Right cardiac atrium (tissue), 5 donors: Measurements from ENCODE around the gene ALDH3A1. TPM values are rescaled to one million over a fixed set of nuclear protein-coding genes. Genes with fewer than 3 reads are reported as not detected.

ENCODE experiments used
- ATAC-seq, 2 donors: fragments of 200-7000 bp; cut with Tn5 transposase; one replicate each; pipeline versions ENCODE4 v1.8.0 to v1.9.1; 2020; ENCODE audit warnings: moderate library complexity in 2 of 2, mild to moderate bottlenecking in 1 of 2
- DNase-seq, 3 donors: peaks; one replicate each; pipeline ENCODE4 v3.0.0-alpha.2; 2020
- H3K27ac ChIP-seq: one replicate; pipeline ENCODE4 v1.5.1; 2013; ENCODE audit warnings: mild to moderate bottlenecking, low read length, control low read depth, moderate library complexity
- H3K27me3 ChIP-seq: one replicate; pipeline ENCODE4 v1.6.1; 2013; ENCODE audit not compliant: control insufficient read depth, insufficient read depth
- H3K4me1 ChIP-seq: one replicate; pipeline ENCODE4 v1.6.1; 2013; ENCODE audit warnings: low read length; ENCODE audit not compliant: control insufficient read depth, insufficient read depth
- H3K4me3 ChIP-seq: one replicate; pipeline ENCODE4 v1.5.1; 2013; ENCODE audit warnings: low read length, control low read depth
- H3K9me3 ChIP-seq: one replicate; pipeline ENCODE4 v1.6.1; 2013; ENCODE audit warnings: low read length; ENCODE audit not compliant: control insufficient read depth
- WGBS: extraction: QIAGEN DNeasy Blood & Tissue Kit; methylation state at CpG from one replicate; pipeline ENCODE4 v1.1.7; 2013; 5-methylcytosine and 5-hydroxymethylcytosine counted together
- intact Hi-C, 4 donors: fragments of 100-400 bp; cut with DNase I; formaldehyde crosslinking; loops; one replicate each; pipeline versions ENCODE4 v1.11.0 to v1.14.0; 2022 to 2023
- polyA plus RNA-seq: library from polyadenylated mRNA; stranded (reverse); fragments of 200-250 nt; gene quantifications from one replicate; pipeline ENCODE4 v1.2.3, GENCODE V29; 2013
- total RNA-seq, 4 donors: library from RNA; stranded (reverse); fragmentation: NEBNext Ultra II Directional; extraction: Animal tissue kit (Norgen Biotek cat#: 25700); gene quantifications; one replicate each; pipeline ENCODE4 v1.2.1, GENCODE V29; 2021
- donor health status: healthy with polysubstance abuse.
- donor health status: DM: no; HTN: yes; CAD: no.
- donor health status: DM: no; HTN: no; CAD: no.
- donor health status: DM: no; HTN: yes; CAD: no; lungs with severe emphysema.
- donor health status: DM: yes; HTN: yes; CAD: no.

The ALDH3A1 gene
- total and polyA plus RNA-seq, 5 donors, result 0.09 to 0.50 (median 0.23) TPM

DNA sequence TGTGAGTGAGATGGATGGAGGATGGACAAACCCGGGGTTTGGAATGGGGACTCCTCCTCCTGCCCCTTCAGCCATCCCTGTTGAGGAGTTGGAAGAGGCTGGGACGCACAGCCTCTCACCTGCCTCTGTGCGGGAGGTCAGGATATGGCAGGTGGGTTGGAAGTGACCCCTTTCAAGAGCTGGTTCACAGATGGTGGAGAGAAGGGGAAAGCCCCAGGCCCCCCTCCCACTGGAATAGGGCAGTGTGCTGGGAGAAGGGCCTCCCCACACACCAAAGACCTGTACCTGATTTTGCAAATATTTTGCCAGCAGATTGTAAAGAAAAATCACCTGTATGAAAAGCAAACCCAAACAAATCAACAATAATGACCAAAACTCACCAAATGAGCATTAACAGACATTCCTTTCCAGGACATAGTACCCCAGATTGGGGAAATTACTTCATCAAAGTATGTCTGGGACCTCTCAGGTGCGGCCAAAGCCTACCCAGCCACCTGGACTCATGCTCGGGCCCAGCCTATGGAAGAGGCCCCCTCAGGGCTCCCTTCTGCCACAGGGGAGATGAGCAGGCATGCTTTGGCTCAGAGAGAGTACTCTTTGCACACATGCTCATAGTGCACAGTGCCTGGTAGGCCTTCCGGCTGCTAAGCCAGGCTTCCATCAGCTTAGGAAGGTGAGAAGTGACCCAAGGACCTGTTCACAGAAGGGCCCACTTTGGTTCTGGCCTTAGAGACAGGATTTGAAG, 39.5 kb downstream of the ALDH3A1 start:
- Histone ChIP-seq H3K4me3 (no peak overlapping the region), H3K27me3 (no peaks in the 10 kb centered on the region), H3K27ac (no peak overlapping the region), H3K4me1 (no peaks in the 10 kb centered on the region), H3K9me3 (no peaks in the 10 kb centered on the region)
- WGBS, result 86% methylated on average over 6 of the region's 6 CpGs
- DNase-seq (peak in 1 of 3 donors; percentile 15), ATAC-seq (no peak)
- intact Hi-C loops, result no loop called here

DNA sequence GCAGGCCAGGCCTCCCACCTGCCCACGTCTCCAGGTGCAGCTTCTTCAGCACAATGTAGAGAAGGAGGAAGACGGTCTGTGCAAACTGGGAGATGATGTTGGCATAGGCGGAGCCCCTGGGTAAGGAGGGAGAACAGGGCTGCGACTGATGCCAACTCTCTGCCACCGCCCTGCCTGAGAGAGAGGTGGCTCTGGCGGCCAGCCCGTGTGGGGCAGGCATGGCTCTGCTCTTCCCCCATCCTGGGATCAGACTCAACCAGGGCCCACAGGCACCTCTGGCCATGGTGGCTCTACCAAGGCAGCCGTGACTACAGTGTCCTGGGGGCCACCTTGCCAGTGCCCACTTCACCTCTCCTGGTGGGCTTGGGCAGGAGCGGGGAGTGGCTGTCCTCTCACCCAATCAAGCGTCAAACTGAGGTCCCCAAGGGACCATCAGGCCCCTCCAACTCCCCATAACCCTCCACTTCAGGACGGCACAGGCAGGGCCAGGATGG, 40.3 kb downstream of the ALDH3A1 start:
- peaks cover 4% of the 10 kb centered on the region for H3K4me1 ChIP-seq
- WGBS, result 79% methylated on average over 11 of the region's 11 CpGs
- H3K9me3 ChIP-seq, result no peaks in the 10 kb centered on the region
- ATAC-seq (peak; percentile 61 to 66), DNase-seq (peak in 2 of 3 donors; percentile 66 to 72)
- H3K4me3 ChIP-seq, result no peak overlapping the region
- H3K27ac ChIP-seq, result no peak overlapping the region
- H3K27me3 ChIP-seq, result no peaks in the 10 kb centered on the region
- intact Hi-C loops, result no loop called here

DNA sequence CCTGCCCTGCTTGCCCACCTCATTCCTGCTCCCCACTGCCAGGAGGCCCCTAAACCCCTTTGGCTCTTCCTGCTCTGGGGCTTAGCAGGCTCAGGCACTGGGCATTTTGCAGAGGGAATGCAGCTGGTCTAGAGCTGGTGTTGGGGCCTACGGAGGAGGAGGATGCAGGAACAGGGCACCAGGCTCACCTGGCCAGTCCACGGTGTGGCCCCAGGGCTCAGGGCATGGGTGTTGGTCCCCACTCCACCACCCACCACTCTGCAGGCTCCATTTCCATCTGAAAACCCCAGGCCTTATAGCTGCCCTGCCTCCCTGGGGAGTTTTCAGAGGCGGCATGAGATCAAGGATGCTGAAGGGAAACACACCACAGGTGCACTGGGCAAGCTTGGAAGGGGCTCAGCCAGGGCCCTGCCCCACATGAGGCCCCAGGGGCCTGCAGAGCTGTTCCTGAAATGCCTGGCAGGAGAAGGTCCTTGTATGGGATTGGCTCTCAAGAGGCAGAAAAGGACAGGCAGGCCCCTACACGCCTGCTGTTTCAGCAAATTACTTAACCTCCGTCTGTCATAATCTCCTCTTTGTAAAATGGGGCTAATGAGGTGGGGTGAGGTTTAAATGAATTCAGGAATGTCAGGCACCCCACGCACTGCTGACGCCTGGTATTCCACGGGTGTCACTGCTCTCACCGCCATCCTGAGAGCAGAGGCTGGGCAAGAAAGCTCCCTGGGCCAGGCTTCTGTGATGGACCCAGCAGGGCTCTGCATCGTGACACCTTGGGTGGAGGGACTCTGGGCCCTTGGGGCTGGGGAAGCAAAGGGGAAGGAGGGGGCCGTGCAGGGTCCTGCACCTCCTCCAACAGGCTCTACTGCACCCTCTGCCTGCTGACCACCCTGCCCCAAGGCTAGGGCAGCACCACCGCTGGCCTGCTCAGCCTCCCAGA, 41.0 kb downstream of the ALDH3A1 start:
- no peak overlapping the region for H3K27ac ChIP-seq
- H3K4me3 ChIP-seq, result no peak overlapping the region
- H3K4me1 ChIP-seq, result peaks cover 5% of the 10 kb centered on the region
- intact Hi-C loops, result no loop called here
- H3K9me3 ChIP-seq, result no peaks in the 10 kb centered on the region
- DNase-seq (peak in 1 of 3 donors; percentile 34), ATAC-seq (no peak)
- WGBS, result 75% methylated on average over 12 of the region's 12 CpGs
- no peaks in the 10 kb centered on the region for H3K27me3 ChIP-seq

DNA sequence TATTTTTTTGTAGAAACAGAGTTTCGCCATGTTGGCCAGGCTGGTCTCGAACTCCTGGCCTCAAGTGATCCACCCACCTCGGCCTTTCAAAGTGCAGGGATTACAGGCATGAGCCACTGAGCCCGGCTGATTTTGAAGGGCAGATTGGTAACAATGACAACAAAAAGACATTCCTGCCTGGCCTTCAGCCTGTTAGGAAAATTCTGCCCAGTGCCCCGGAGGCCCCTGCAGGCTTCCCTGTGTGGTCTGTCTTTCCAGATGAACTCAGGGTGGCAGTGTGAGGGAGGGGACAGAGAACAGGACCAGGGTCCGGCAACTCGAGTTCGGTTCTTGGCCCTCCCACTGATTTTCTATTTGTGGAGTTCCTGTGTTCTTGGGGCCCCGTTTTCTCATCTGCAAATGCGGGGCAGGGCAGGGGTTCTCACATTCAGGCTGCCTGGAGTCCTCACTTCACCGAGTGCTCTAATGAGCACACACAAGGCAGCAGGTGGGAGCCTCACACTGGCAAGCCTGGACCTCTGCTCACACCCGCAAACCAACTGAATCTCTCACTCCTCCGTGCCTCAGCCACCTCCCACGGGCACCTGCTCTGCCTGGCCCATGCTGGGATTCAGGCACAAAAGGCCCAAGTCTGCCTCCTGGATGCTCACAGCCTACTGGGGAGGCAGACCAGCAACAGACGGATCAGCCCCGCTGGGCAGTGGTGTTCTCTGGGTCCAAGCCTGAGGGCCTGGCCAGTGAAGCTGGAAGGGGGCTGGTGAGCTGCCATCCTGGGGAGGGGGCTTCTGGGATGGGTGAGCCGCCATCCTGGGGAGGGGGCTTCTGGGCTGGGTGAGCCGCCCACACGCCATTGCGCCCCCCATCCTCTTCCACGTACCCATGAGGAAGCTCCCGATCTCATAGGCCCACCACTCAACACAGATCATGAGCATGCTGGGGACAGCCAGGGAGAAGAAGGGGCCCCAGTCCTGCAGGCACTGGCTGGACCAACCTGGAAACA, 42.0 kb downstream of the ALDH3A1 start:
- Histone ChIP-seq H3K9me3 (no peaks in the 10 kb centered on the region), H3K27ac (no peak overlapping the region), H3K4me1 (peaks cover 5% of the 10 kb centered on the region), H3K27me3 (no peaks in the 10 kb centered on the region), H3K4me3 (no peak overlapping the region)
- intact Hi-C loops, result no loop called here
- WGBS, result 86% methylated on average over 22 of the region's 22 CpGs
- peak in 1 of 3 donors; percentile 56 for DNase-seq
- no peak for ATAC-seq

DNA sequence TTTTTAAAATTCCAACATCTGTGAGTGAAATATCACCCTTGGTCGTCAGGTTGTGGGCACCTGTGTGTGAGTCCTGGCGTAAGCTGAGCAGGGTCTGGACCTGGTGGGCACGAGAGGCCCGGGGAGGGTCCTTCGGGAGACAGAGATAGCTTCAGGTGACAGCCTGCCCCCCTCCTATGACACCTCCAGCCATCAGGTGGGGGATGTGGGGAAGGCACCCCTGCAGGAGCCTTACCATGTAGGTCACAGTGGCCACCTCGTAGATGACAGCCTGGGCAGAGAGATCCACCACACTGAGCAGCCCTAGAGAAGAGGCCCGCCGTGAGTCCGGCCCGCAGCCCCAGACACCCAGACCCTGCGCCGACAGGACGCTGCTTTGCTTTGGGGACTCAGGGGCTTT, 42.9 kb downstream of the ALDH3A1 start:
- no peaks in the 10 kb centered on the region for H3K9me3 ChIP-seq
- 87% methylated on average over 13 of the region's 13 CpGs for WGBS
- H3K27ac ChIP-seq, result no peak overlapping the region
- ATAC-seq, result no peak
- no peaks in the 10 kb centered on the region for H3K27me3 ChIP-seq
- H3K4me3 ChIP-seq, result no peak overlapping the region
- peak in 1 of 3 donors; percentile 41 for DNase-seq
- H3K4me1 ChIP-seq, result peaks cover 5% of the 10 kb centered on the region
- intact Hi-C loops, result no loop called here

DNA sequence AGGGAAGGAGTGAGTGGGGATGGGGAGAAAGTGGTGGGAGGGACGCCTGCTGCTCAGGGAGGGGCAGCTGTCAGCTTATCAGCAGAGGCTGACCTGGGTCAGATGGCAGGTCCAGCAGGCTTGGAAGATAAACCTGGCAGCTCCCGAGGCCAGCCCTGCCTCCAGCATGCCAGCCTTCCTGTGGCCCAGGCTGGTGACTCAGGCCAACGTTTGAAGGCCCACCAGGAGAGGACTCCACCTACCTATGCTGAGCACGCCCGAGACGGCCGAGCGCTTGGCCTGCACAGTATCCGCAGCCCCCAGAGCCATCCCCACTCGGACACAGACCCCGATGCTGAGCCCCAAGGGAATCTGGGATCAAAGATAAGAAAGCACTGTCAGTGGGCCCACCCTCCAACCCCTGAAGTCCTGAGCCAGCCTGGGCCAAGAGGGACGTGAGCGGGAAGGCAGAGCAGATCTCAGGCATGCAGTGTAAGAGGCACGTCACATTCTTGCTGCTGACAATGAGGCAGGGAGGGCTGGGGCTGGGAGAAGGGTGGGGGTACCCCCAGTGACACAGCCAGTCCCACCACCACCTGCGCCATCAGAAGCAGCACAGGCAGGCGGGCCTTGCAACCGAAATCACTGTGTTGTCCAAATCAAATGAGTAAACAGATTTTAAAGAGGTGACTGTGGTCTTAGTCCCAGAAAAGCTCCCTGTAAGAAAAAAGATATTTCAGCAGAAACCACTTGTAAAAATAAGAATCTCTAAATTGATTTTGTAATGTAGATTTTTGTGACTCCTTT, 44.1 kb downstream of the ALDH3A1 start:
- H3K27me3 ChIP-seq, result no peaks in the 10 kb centered on the region
- DNase-seq (peak in 2 of 3 donors; percentile 58 to 61), ATAC-seq (peak; percentile 43 to 55)
- peaks cover 5% of the 10 kb centered on the region for H3K4me1 ChIP-seq
- no peaks in the 10 kb centered on the region for H3K9me3 ChIP-seq
- 53% methylated on average over 17 of the region's 17 CpGs for WGBS
- no peak overlapping the region for H3K27ac ChIP-seq
- intact Hi-C loops, result no loop called here
- H3K4me3 ChIP-seq, result no peak overlapping the region

DNA sequence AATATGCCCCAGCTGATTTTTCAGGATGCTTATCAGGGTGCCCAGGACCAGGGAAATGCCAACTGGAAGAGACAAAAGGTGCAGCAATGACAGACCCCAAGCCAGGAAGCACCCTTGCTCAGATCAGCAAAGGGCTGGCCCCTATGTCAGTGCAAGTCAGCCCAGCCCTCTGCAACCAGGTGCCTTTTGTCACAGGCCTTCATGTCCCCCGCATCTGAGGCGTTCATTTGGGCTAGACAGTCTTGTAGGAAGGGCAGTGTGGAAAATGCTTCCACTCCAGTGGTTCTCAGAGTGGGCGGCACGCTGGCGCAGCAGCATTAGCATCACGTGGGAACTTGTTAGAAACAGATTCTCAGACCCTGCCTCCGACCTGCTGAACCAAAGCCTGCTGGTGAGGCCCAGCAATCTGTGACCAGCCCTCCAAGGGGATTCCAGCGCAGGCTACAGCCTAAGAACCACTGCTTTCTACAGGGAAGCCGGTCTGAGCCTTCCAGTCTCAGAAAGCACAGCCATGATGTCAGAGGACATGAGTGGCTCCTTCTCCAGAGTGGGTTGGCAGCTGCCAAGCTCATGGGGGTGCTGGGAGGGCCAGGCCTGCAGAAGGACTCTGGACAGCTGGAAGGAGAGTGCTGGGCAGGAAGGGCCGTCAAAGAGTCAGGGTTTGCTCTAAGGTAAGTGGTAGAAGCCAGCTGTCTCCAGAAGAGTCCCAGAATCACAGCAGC, 44.8 kb downstream of the ALDH3A1 start:
- H3K27ac ChIP-seq, result no peak overlapping the region

DNA sequence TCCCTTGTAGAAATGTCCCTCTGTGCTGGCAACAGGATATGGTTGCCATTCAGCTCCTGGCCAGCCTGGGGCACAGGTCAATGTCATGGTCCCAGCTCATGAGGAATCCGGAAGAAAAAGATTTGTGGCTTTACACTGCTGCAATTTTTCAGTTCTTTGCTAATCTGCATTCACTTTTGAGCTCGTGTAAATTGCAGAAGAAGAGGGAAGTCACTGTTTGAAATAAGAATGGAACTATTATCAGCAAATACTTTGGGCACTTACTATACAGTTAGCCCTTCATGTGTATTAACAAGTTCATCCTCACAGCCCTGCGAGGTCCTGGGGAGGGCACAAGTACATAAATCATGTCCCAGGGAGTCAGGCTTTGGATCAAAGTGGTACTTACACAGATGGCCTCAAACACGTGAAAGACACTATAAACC, 45.9 kb downstream of the ALDH3A1 start:
- intact Hi-C loops, result no loop called here
- DNase-seq (peak in 1 of 3 donors; percentile 3), ATAC-seq (no peak)
- Histone ChIP-seq H3K4me1 (peaks cover 5% of the 10 kb centered on the region), H3K9me3 (no peaks in the 10 kb centered on the region), H3K27ac (no peak overlapping the region), H3K4me3 (no peak overlapping the region), H3K27me3 (no peaks in the 10 kb centered on the region)
- WGBS, result 67% methylated on average over 4 of the region's 4 CpGs

More for the DNA sequence above, 44.8 kb downstream of the ALDH3A1 start:
- no peaks in the 10 kb centered on the region for H3K9me3 ChIP-seq
- H3K4me1 ChIP-seq, result peaks cover 5% of the 10 kb centered on the region
- ATAC-seq (peak; percentile 27 to 29), DNase-seq (peak in 2 of 3 donors; percentile 60 to 67)
- WGBS, result 57% methylated on average over 10 of the region's 10 CpGs
- H3K4me3 ChIP-seq, result no peak overlapping the region
- no peaks in the 10 kb centered on the region for H3K27me3 ChIP-seq
- intact Hi-C loops, result no loop called here
